ENCODE measurements around the gene SEC14L6. TPM values are rescaled to one million over a fixed set of nuclear protein-coding genes. Genes with fewer than 3 reads are reported as not detected.
"Not testable (repeated sequence)": the region's sequence is repeated elsewhere in the genome, so short reads cannot be mapped to it uniquely, and the experiment has no call there.

The SEC14L6 gene
- polyA plus RNA-seq (2011; rRNA removed) (0.05 and 0.09 TPM in 2 replicates), polyA minus RNA-seq (2011; rRNA and poly(A)+ RNA removed) (not detected in 2 replicates)

DNA sequence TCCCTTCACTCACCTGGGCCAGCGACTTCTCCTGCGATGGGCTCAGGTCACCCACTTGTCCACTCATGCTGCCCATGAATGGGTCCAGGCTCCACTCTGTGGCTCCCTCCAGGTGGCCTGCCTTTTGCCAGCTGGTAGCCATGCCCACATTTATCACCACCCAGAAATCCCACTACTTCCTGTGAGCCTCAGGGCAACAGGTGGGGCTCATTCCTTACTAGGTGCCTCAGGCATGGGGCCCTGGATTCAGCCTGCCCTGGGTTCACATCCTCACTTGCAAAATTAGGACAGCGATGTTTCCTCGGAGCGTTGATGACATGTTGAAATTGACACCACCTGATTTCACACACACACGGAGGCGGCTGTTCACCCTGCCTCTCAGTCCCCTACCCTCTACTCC lies at the start of gene SEC14L6:
TSS of gene SEC14L6 (minus strand) at position 126 of the 400 bp plus-strand sequence. CDS start at position 67, 59 bp downstream.
- ChIA-PET CTCF (no interaction called here), POLR2A (no interaction called here)
- peaks cover 24% of the 10 kb centered on the region for H3K27me3 ChIP-seq (ENCODE audit: control insufficient read depth, insufficient read depth, low read length)

GRCh38 chr22:30596199-30596598 lies 49.7 kb upstream of the SEC14L6 start:
- ChIA-PET POLR2A (no interaction called here), CTCF (no interaction called here)
- H3K27me3 ChIP-seq (ENCODE audit: control insufficient read depth, insufficient read depth, low read length), result peaks cover 7% of the 10 kb centered on the region
- TF ChIP-seq, protein P1, sequence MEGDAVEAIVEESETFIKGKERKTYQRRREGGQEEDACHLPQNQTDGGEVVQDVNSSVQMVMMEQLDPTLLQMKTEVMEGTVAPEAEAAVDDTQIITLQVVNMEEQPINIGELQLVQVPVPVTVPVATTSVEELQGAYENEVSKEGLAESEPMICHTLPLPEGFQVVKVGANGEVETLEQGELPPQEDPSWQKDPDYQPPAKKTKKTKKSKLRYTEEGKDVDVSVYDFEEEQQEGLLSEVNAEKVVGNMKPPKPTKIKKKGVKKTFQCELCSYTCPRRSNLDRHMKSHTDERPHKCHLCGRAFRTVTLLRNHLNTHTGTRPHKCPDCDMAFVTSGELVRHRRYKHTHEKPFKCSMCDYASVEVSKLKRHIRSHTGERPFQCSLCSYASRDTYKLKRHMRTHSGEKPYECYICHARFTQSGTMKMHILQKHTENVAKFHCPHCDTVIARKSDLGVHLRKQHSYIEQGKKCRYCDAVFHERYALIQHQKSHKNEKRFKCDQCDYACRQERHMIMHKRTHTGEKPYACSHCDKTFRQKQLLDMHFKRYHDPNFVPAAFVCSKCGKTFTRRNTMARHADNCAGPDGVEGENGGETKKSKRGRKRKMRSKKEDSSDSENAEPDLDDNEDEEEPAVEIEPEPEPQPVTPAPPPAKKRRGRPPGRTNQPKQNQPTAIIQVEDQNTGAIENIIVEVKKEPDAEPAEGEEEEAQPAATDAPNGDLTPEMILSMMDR (IDR thresholded peaks at IDR 0.05; ENCODE audit: insufficient read depth, low read depth, low read length), result no peak
- H3K36me3 ChIP-seq (ENCODE audit: control insufficient read depth, insufficient read depth, low read length), result no peaks in the 10 kb centered on the region
- no peak for DNase-seq (ENCODE audit: low read depth)
- H3K4me3 ChIP-seq (ENCODE audit: low read depth, low read length), result no peak overlapping the region

More for the DNA sequence above, at the start of gene SEC14L6:
- DNase-seq (ENCODE audit: low read depth), result no peak
- no peaks in the 10 kb centered on the region for H3K36me3 ChIP-seq (ENCODE audit: control insufficient read depth, insufficient read depth, low read length)
- no peak within 1 kb of the TSS for H3K4me3 ChIP-seq (ENCODE audit: low read depth, low read length)
- TF ChIP-seq, protein P1 (IDR thresholded peaks at IDR 0.05; ENCODE audit: insufficient read depth, low read depth, low read length), result no peak

- ChIA-PET POLR2A (interaction anchor here (1.0 kb wide), 1 partner anchor 10 kb away, joined by 3 read pairs; no protein-coding TSS in a partner anchor), CTCF (interaction anchor here (1.0 to 2.8 kb wide), 3 partner anchors 8 to 14 kb away, joined by 3 to 15 read pairs (median 11); partner anchors contain the start of gene TCN2)
- H3K36me3 ChIP-seq (ENCODE audit: control insufficient read depth, insufficient read depth, low read length), result peaks cover 14% of the 10 kb centered on the region
- DNase-seq (ENCODE audit: low read depth); H3K27me3 ChIP-seq (ENCODE audit: control insufficient read depth, insufficient read depth, low read length): not testable (repeated sequence)
- peak overlapping the region; percentile 32 for H3K4me3 ChIP-seq (ENCODE audit: low read depth, low read length)
Observed at GRCh38 chr22:30592360-30592713, 45.8 kb upstream of the SEC14L6 start.

GRCh38 chr22:30591588-30592359 lies 45.2 kb upstream of the SEC14L6 start, which contains the start of gene PES1:
PES1 (minus strand) TSS chr22:30591910; CDS start chr22:30591833, 77 bp downstream.
- ChIA-PET CTCF (interaction anchor here (1.0 to 2.8 kb wide), 2 partner anchors 9 to 15 kb away, joined by 3 to 11 read pairs; partner anchors contain the start of gene TCN2), POLR2A (interaction anchor here (1.0 kb wide), 1 partner anchor 10 kb away, joined by 3 read pairs; no protein-coding TSS in a partner anchor)
- peak; percentile 90 for DNase-seq (ENCODE audit: low read depth)
- TF ChIP-seq, protein P1 (IDR thresholded peaks at IDR 0.05; ENCODE audit: insufficient read depth, low read depth, low read length), result no peak
- Histone ChIP-seq H3K4me3 (ENCODE audit: low read depth, low read length) (peak within 1 kb of the TSS; percentile 83), H3K27me3 (ENCODE audit: control insufficient read depth, insufficient read depth, low read length) (peaks cover 7% of the 10 kb centered on the region), H3K36me3 (ENCODE audit: control insufficient read depth, insufficient read depth, low read length) (peaks cover 18% of the 10 kb centered on the region)

- peak overlapping the region; percentile 83 for H3K4me3 ChIP-seq (ENCODE audit: low read depth, low read length)
- TF ChIP-seq, protein P1 (IDR thresholded peaks at IDR 0.05; ENCODE audit: insufficient read depth, low read depth, low read length), result no peak
- ChIA-PET POLR2A (interaction anchor here (1.0 kb wide), 1 partner anchor 9 kb away, joined by 3 read pairs; no protein-coding TSS in a partner anchor), CTCF (interaction anchor here (2.8 kb wide), 1 partner anchor 15 kb away, joined by 11 read pairs; the partner anchor contains the start of gene TCN2)
- no peak for DNase-seq (ENCODE audit: low read depth)
- H3K36me3 ChIP-seq (ENCODE audit: control insufficient read depth, insufficient read depth, low read length), result peaks cover 23% of the 10 kb centered on the region
- H3K27me3 ChIP-seq (ENCODE audit: control insufficient read depth, insufficient read depth, low read length), result peaks cover 7% of the 10 kb centered on the region
Observed at GRCh38 chr22:30591191-30591587, 44.6 kb upstream of the SEC14L6 start.

All from BJ (cell line).